WTC11 (cell line): ENCODE data around the gene FOXS1. TPM values are rescaled to one million over a fixed set of nuclear protein-coding genes. Genes with fewer than 3 reads are reported as not detected.

Experiments used
- ATAC-seq: fragments of 200-7000 bp; cut with Tn5 transposase; 2 replicates; pipeline ENCODE4 v1.10.0; 2021; ENCODE audit warnings: mild to moderate bottlenecking, moderate library complexity
- CTCF ChIA-PET: fragments of 300-600 bp; sonication (Branson Sonifier 250); formaldehyde crosslinking; loops from one replicate; lab custom pipeline; 2021; ENCODE audit warnings: antibody characterized with exemption; lab: Charles Lee
- POLR2A ChIA-PET: fragments of 350-600 bp; sonication (Branson Sonifier 250); formaldehyde crosslinking; loops from one replicate; lab custom pipeline; 2021; ENCODE audit warnings: antibody characterized with exemption; lab: Charles Lee
- DNase-seq: peaks from one replicate; pipeline ENCODE4 v3.0.0; 2021; ENCODE audit warnings: low spot score
- H3K27ac Mint-ChIP-seq: 2 replicates; pipeline ENCODE4 v1.8.0; 2021; ENCODE audit warnings: mixed read lengths
- H3K27me3 Mint-ChIP-seq: 2 replicates; pipeline ENCODE4 v1.8.0; 2021; ENCODE audit warnings: low read depth, mild to moderate bottlenecking, moderate library complexity, mixed read lengths
- H3K36me3 Mint-ChIP-seq: 2 replicates; pipeline ENCODE4 v1.8.0; 2021; ENCODE audit warnings: mixed read lengths
- H3K4me1 Mint-ChIP-seq: 2 replicates; pipeline ENCODE4 v1.8.0; 2022; ENCODE audit warnings: mixed read lengths
- H3K4me3 Mint-ChIP-seq: 2 replicates; pipeline ENCODE4 v1.8.0; 2021; ENCODE audit warnings: mild to moderate bottlenecking, moderate library complexity, mixed read lengths
- H3K9me3 Mint-ChIP-seq: 2 replicates; pipeline ENCODE4 v1.8.0; 2021; ENCODE audit warnings: mixed read lengths
- ATF1 ChIP-seq: sonication (generic); formaldehyde crosslinking; IDR thresholded peaks from 2 replicates; pipeline ENCODE4 v1.8.1; 2023; ENCODE audit warnings: mild to moderate bottlenecking, moderate library complexity, missing genetic modification reagents
- CREB1 ChIP-seq: sonication (generic); formaldehyde crosslinking; IDR thresholded peaks from 2 replicates; pipeline ENCODE4 v1.8.0; 2023; ENCODE audit warnings: mild to moderate bottlenecking, missing genetic modification reagents
- ETV6 ChIP-seq: sonication (generic); formaldehyde crosslinking; IDR thresholded peaks from 2 replicates; pipeline ENCODE4 v1.8.1; 2022; ENCODE audit warnings: mild to moderate bottlenecking, missing genetic modification reagents
- FOXK1 ChIP-seq: sonication (generic); formaldehyde crosslinking; IDR thresholded peaks from 2 replicates; pipeline ENCODE4 v1.8.0; 2022; ENCODE audit warnings: mild to moderate bottlenecking, moderate library complexity, missing genetic modification reagents
- FOXP1 ChIP-seq: sonication (generic); formaldehyde crosslinking; IDR thresholded peaks from 2 replicates; pipeline ENCODE4 v1.8.0; 2022; ENCODE audit warnings: missing genetic modification reagents, mild to moderate bottlenecking, moderate library complexity, borderline replicate concordance
- NFE2L1 ChIP-seq: sonication (generic); formaldehyde crosslinking; IDR thresholded peaks from 2 replicates; pipeline ENCODE4 v1.8.1; 2023; ENCODE audit warnings: missing genetic modification reagents
- NR2C2 ChIP-seq: sonication (generic); formaldehyde crosslinking; IDR thresholded peaks from 2 replicates; pipeline ENCODE4 v1.8.0; 2022; ENCODE audit warnings: mild to moderate bottlenecking, missing genetic modification reagents
- TCF7 ChIP-seq: sonication (generic); formaldehyde crosslinking; IDR thresholded peaks from 2 replicates; pipeline ENCODE4 v1.8.0; 2022; ENCODE audit warnings: mild to moderate bottlenecking, low read depth, missing genetic modification reagents, moderate library complexity
- TEAD4 ChIP-seq: sonication (generic); formaldehyde crosslinking; IDR thresholded peaks from 2 replicates; pipeline ENCODE4 v1.8.0; 2022; ENCODE audit warnings: mild to moderate bottlenecking, missing genetic modification reagents
- ZBTB21 ChIP-seq: sonication (generic); formaldehyde crosslinking; IDR thresholded peaks from 2 replicates; pipeline ENCODE4 v1.8.1; 2023; ENCODE audit warnings: mild to moderate bottlenecking, missing genetic modification reagents, borderline replicate concordance
- ZNF138 ChIP-seq: sonication (generic); formaldehyde crosslinking; conservative IDR thresholded peaks from 2 replicates; pipeline ENCODE4 v1.8.1; 2022; ENCODE audit warnings: mild to moderate bottlenecking, moderate library complexity, missing genetic modification reagents
- ZNF396 ChIP-seq: fragments of 250-450 bp; sonication (Bioruptor Pico); IDR thresholded peaks from 2 replicates; pipeline ENCODE4 v1.8.0; 2021; ENCODE audit warnings: mild to moderate bottlenecking, moderate library complexity, borderline replicate concordance
- total RNA-seq: library from RNA; stranded (reverse); gene quantifications from 3 replicates; pipeline ENCODE4 v1.2.3, GENCODE V29; 2021
- TF ChIP-seq, protein P1 (sequence below): sonication (generic); formaldehyde crosslinking; IDR thresholded peaks from 2 replicates; pipeline ENCODE4 v1.8.1; 2022; ENCODE audit warnings: missing genetic modification reagents, borderline replicate concordance
- TF ChIP-seq, protein P2 (sequence below): fragments of 250-450 bp; sonication (Bioruptor Pico); IDR thresholded peaks from 2 replicates; pipeline ENCODE4 v1.8.0; 2021; ENCODE audit warnings: mild to moderate bottlenecking
- TF ChIP-seq, protein P3 (sequence below): fragments of 250-450 bp; sonication (Bioruptor Pico); IDR thresholded peaks from 2 replicates; pipeline ENCODE4 v2.1.2; 2022; ENCODE audit warnings: mild to moderate bottlenecking, moderate library complexity
- TF ChIP-seq, protein P4 (sequence below): sonication (generic); formaldehyde crosslinking; IDR thresholded peaks from 2 replicates; pipeline ENCODE4 v1.8.1; 2023; ENCODE audit warnings: mild to moderate bottlenecking, moderate library complexity, missing genetic modification reagents
- TF ChIP-seq, protein P5 (sequence below): sonication (generic); formaldehyde crosslinking; IDR thresholded peaks from 2 replicates; pipeline ENCODE4 v1.8.0; 2023; ENCODE audit warnings: mild to moderate bottlenecking, missing genetic modification reagents

Gene FOXS1
- total RNA-seq, 1 experiment from 2014 or later, result not detected

DNA sequence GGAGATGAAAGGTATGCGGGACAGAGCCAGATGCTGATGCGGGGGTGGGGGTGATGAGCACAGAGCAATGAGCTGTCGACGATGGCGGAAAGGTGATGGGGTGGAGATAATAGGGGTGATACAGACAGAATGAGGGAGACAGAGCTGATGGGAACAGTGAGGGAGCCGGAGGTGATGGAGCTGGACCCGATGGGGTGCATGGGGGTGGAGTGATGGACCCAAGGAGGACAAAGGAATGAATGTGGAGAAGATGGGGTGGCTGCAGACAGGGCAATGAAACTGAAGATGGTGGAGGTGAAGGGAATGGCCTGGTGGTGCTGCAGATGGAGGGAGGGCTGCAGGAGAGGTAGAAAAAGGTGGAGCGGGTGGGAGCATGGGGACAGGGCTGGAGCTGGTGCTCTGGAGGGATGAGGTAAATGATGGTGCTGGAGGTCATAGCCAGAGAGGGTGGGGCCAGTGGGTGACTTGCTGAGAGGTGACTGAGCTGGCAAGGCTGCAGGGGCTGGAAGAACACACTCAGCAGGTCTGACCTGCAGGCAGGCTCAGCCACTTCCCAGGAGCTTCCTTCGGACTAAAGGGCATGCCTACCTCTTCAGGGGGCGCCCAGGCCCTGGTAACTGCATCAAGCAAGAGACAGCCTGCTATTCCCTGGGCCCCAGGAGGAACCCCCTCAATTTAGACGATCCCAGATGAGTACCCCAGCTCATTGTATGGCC, 6.0 kb upstream of the FOXS1 start:
- 0 out of 2 replicates have a peak, but pooled peaks cover 4% of the 10 kb centered on the region for H3K4me1 Mint-ChIP-seq
- ChIA-PET CTCF (interaction anchor here (0.5 to 4.4 kb wide), 20 partner anchors 9 to 968 kb away, joined by 3 to 96 read pairs (median 18); partner anchors contain the start of genes MAPRE1, PDRG1 and XKR7), POLR2A (interaction anchor here (0.6 to 0.7 kb wide), 2 partner anchors 96 to 116 kb away, joined by 3 to 4 read pairs; partner anchors contain the start of gene XKR7)
- H3K36me3 Mint-ChIP-seq, result no peaks in the 10 kb centered on the region
- TF ChIP-seq FOXP1 (CRISPR knock-in tag) (no peak), TCF7 (CRISPR knock-in tag) (no peak), NR2C2 (CRISPR knock-in tag) (no peak), TEAD4 (CRISPR knock-in tag) (no peak), CREB1 (CRISPR knock-in tag) (no peak), ATF1 (CRISPR knock-in tag) (no peak), FOXK1 (CRISPR knock-in tag) (no peak), ZNF396 (CRISPR knock-in tag) (no peak), NFE2L1 (CRISPR knock-in tag) (no peak), ZNF138 (CRISPR knock-in tag) (no peak), ETV6 (CRISPR knock-in tag) (no peak), ZBTB21 (no peak)
- TF ChIP-seq, protein P1, sequence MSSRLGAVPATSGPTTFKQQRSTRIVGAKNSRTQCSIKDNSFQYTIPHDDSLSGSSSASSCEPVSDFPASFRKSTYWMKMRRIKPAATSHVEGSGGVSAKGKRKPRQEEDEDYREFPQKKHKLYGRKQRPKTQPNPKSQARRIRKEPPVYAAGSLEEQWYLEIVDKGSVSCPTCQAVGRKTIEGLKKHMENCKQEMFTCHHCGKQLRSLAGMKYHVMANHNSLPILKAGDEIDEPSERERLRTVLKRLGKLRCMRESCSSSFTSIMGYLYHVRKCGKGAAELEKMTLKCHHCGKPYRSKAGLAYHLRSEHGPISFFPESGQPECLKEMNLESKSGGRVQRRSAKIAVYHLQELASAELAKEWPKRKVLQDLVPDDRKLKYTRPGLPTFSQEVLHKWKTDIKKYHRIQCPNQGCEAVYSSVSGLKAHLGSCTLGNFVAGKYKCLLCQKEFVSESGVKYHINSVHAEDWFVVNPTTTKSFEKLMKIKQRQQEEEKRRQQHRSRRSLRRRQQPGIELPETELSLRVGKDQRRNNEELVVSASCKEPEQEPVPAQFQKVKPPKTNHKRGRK, result no peak
- TF ChIP-seq, protein P2, sequence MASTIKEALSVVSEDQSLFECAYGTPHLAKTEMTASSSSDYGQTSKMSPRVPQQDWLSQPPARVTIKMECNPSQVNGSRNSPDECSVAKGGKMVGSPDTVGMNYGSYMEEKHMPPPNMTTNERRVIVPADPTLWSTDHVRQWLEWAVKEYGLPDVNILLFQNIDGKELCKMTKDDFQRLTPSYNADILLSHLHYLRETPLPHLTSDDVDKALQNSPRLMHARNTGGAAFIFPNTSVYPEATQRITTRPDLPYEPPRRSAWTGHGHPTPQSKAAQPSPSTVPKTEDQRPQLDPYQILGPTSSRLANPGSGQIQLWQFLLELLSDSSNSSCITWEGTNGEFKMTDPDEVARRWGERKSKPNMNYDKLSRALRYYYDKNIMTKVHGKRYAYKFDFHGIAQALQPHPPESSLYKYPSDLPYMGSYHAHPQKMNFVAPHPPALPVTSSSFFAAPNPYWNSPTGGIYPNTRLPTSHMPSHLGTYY (CRISPR knock-in tag), result no peak
- TF ChIP-seq, protein P3, sequence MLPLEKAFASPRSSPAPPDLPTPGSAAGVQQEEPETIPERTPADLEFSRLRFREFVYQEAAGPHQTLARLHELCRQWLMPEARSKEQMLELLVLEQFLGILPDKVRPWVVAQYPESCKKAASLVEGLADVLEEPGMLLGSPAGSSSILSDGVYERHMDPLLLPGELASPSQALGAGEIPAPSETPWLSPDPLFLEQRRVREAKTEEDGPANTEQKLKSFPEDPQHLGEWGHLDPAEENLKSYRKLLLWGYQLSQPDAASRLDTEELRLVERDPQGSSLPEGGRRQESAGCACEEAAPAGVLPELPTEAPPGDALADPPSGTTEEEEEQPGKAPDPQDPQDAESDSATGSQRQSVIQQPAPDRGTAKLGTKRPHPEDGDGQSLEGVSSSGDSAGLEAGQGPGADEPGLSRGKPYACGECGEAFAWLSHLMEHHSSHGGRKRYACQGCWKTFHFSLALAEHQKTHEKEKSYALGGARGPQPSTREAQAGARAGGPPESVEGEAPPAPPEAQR (CRISPR knock-in tag), result no peak
- TF ChIP-seq, protein P4, sequence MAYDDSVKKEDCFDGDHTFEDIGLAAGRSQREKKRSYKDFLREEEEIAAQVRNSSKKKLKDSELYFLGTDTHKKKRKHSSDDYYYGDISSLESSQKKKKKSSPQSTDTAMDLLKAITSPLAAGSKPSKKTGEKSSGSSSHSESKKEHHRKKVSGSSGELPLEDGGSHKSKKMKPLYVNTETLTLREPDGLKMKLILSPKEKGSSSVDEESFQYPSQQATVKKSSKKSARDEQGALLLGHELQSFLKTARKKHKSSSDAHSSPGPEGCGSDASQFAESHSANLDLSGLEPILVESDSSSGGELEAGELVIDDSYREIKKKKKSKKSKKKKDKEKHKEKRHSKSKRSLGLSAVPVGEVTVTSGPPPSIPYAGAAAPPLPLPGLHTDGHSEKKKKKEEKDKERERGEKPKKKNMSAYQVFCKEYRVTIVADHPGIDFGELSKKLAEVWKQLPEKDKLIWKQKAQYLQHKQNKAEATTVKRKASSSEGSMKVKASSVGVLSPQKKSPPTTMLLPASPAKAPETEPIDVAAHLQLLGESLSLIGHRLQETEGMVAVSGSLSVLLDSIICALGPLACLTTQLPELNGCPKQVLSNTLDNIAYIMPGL (CRISPR knock-in tag), result no peak
- TF ChIP-seq, protein P5, sequence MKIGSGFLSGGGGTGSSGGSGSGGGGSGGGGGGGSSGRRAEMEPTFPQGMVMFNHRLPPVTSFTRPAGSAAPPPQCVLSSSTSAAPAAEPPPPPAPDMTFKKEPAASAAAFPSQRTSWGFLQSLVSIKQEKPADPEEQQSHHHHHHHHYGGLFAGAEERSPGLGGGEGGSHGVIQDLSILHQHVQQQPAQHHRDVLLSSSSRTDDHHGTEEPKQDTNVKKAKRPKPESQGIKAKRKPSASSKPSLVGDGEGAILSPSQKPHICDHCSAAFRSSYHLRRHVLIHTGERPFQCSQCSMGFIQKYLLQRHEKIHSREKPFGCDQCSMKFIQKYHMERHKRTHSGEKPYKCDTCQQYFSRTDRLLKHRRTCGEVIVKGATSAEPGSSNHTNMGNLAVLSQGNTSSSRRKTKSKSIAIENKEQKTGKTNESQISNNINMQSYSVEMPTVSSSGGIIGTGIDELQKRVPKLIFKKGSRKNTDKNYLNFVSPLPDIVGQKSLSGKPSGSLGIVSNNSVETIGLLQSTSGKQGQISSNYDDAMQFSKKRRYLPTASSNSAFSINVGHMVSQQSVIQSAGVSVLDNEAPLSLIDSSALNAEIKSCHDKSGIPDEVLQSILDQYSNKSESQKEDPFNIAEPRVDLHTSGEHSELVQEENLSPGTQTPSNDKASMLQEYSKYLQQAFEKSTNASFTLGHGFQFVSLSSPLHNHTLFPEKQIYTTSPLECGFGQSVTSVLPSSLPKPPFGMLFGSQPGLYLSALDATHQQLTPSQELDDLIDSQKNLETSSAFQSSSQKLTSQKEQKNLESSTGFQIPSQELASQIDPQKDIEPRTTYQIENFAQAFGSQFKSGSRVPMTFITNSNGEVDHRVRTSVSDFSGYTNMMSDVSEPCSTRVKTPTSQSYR (CRISPR knock-in tag), result no peak
- DNase-seq, result no peak
- no peak overlapping the region for H3K27ac Mint-ChIP-seq
- ATAC-seq, result no peak
- H3K9me3 Mint-ChIP-seq, result no peaks in the 10 kb centered on the region
- no peak overlapping the region for H3K4me3 Mint-ChIP-seq
- H3K27me3 Mint-ChIP-seq, result peaks cover 40% of the 10 kb centered on the region
